GM23248 (cell line): ENCODE data around the gene GALT.

Source experiments
- EZH2 ChIP-seq: fragments of 200-600 bp; sonication (generic); IDR thresholded peaks from 2 replicates; pipeline ENCODE4 v1.6.1; 2018; ENCODE audit warnings: antibody characterized with exemption, mild to moderate bottlenecking; ENCODE audit not compliant: insufficient read depth, poor library complexity, severe bottlenecking
- EZH2phosphoT487 ChIP-seq: fragments of 200-600 bp; sonication (generic); IDR thresholded peaks from 2 replicates; pipeline ENCODE4 v1.6.1; 2018; ENCODE audit warnings: antibody characterized with exemption, moderate library complexity, mild to moderate bottlenecking, low read depth; ENCODE audit not compliant: insufficient read depth

DNA sequence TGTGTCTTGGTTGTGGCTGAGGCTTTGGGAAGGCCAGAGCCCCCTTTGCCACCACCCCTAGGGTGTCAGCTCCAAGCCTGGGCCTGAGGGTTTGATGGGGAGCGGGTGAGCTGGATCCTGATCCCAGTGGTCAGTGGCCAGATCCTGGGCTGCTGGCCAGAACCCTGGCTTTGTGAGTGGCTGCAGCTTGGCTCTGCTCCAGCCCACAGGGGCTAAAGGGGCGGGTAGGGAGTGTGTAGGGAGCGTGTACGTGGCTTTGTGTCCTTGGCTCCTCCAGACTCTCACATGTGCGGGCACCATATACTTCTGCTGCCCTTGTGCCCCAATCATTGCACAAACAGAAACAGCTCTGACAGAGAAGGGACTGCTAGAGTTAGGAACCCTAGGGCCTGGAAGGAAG is 4.3 kb downstream of the GALT start:
- TF ChIP-seq EZH2: no peak
- TF ChIP-seq EZH2phosphoT487: no peak
